Measurements from ENCODE around the gene GNB5. TPM values are rescaled to one million over a fixed set of nuclear protein-coding genes. Genes with fewer than 3 reads are reported as not detected.
A peak's percentile ranks its signal among the peaks of the same experiment; 100 is the strongest.

GNB5 gene
- total RNA-seq, 1 experiment from 2014 or later: 58.7 TPM

DNA sequence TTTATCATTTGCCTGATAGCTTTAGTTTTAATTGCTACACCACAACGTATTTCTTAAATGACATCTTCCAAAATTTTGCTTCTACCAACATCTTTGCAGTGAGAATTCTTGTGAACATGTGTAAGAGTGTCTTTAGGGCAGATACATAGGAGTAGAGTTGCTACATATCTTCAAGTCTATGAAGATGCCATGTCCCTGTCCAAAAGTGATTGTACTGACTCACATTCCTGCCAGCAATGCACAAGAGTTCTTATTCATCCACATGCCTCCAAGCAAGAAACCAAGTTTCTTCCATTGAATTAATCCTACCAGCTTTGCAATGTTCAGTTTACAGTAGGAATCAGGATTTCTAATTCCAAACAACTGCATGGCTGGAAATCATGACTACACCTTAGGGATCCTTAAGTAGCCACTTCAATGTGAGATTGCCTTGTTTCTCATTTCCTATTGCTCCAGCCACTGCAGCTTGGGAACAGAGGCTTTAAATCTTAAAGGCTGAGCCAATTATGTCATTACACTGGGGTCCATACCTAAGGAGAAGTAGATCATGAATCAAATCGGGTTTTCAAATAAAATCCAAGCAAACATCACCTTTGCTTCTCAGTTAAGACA, 123.1 kb downstream of the GNB5 start:
- CTCF ChIA-PET: no interaction called here
- Histone ChIP-seq H3K27ac (ENCODE audit: low read length) (no peak overlapping the region), H3K4me1 (ENCODE audit: control insufficient read depth, insufficient read depth, low read length) (peaks cover 15% of the 10 kb centered on the region; the same call in 1 of the 2 replicates), H3K4me3 (ENCODE audit: low read depth in 2 of 2, low read length in 2 of 2) (no peak overlapping the region), H3K36me3 (ENCODE audit: control insufficient read depth, insufficient read depth, low read length) (no peaks in the 10 kb centered on the region), H3K9me3 (ENCODE audit: control insufficient read depth, insufficient read depth, low read depth, low read length) (no peaks in the 10 kb centered on the region), H3K27me3 (ENCODE audit: control insufficient read depth, insufficient read depth, low read length) (no peaks in the 10 kb centered on the region)
- ATAC-seq: 0 out of 2 replicates have a peak, but pooled peaks have one; percentile 22
- no peak for TF ChIP-seq TCF7L2 (IDR thresholded peaks at IDR 0.05; ENCODE audit: low read depth, low read length)
- no peak for TF ChIP-seq SIN3A (IDR thresholded peaks at IDR 0.05; ENCODE audit: borderline replicate concordance, insufficient read depth, low read depth, low read length)
- TF ChIP-seq POLR2AphosphoS5 (IDR thresholded peaks at IDR 0.05; ENCODE audit: low read depth, low read length): no peak
- no peak for TF ChIP-seq CTCF (IDR thresholded peaks at IDR 0.05)
- TF ChIP-seq, protein P1, sequence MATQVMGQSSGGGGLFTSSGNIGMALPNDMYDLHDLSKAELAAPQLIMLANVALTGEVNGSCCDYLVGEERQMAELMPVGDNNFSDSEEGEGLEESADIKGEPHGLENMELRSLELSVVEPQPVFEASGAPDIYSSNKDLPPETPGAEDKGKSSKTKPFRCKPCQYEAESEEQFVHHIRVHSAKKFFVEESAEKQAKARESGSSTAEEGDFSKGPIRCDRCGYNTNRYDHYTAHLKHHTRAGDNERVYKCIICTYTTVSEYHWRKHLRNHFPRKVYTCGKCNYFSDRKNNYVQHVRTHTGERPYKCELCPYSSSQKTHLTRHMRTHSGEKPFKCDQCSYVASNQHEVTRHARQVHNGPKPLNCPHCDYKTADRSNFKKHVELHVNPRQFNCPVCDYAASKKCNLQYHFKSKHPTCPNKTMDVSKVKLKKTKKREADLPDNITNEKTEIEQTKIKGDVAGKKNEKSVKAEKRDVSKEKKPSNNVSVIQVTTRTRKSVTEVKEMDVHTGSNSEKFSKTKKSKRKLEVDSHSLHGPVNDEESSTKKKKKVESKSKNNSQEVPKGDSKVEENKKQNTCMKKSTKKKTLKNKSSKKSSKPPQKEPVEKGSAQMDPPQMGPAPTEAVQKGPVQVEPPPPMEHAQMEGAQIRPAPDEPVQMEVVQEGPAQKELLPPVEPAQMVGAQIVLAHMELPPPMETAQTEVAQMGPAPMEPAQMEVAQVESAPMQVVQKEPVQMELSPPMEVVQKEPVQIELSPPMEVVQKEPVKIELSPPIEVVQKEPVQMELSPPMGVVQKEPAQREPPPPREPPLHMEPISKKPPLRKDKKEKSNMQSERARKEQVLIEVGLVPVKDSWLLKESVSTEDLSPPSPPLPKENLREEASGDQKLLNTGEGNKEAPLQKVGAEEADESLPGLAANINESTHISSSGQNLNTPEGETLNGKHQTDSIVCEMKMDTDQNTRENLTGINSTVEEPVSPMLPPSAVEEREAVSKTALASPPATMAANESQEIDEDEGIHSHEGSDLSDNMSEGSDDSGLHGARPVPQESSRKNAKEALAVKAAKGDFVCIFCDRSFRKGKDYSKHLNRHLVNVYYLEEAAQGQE (IDR thresholded peaks at IDR 0.05; ENCODE audit: insufficient read depth in 1 of 2, low read depth in 2 of 2, low read length in 1 of 2): no peak
- DNase-seq (ENCODE audit: low read depth, low spot score): no peak
- in situ Hi-C loops (cut with HindIII; ENCODE audit: low pct_unique_long_range_greater_than_20kb, low sequenced_read_pairs) (no loop called here), intact Hi-C loops (cut with micrococcal nuclease; ENCODE audit: unreplicated experiment) (no loop called here)
- POLR2A ChIA-PET: no interaction called here
- no TSS peak for BruUV-seq (replicated peaks)

- Histone ChIP-seq H3K27ac (ENCODE audit: low read length) (no peak overlapping the region), H3K36me3 (ENCODE audit: control insufficient read depth, insufficient read depth, low read length) (no peaks in the 10 kb centered on the region), H3K4me3 (ENCODE audit: low read depth in 2 of 2, low read length in 2 of 2) (no peak overlapping the region), H3K27me3 (ENCODE audit: control insufficient read depth, insufficient read depth, low read length) (no peaks in the 10 kb centered on the region), H3K9me3 (ENCODE audit: control insufficient read depth, insufficient read depth, low read depth, low read length) (no peaks in the 10 kb centered on the region), H3K4me1 (ENCODE audit: control insufficient read depth, insufficient read depth, low read length) (peaks cover 15% of the 10 kb centered on the region; the same call in 1 of the 2 replicates)
- in situ Hi-C loops (cut with HindIII; ENCODE audit: low pct_unique_long_range_greater_than_20kb, low sequenced_read_pairs) (no loop called here), intact Hi-C loops (cut with micrococcal nuclease; ENCODE audit: unreplicated experiment) (no loop called here)
- BruUV-seq (replicated peaks): no TSS peak
- ATAC-seq: 0 out of 2 replicates have a peak, but pooled peaks have one; percentile 31
- ChIA-PET POLR2A (no interaction called here), CTCF (interaction anchor here (1.4 kb wide), 1 partner anchor 11 kb away, joined by 4 read pairs; no protein-coding TSS in a partner anchor)
- DNase-seq (ENCODE audit: low read depth, low spot score): no peak
- peak; percentile 47; the same call in 1 of the 2 replicates for TF ChIP-seq TCF7L2 (IDR thresholded peaks at IDR 0.05; ENCODE audit: low read depth, low read length)
- TF ChIP-seq, protein P1 (IDR thresholded peaks at IDR 0.05; ENCODE audit: insufficient read depth in 1 of 2, low read depth in 2 of 2, low read length in 1 of 2): no peak
Measured at GRCh38 chr15:52067545-52067926, 123.7 kb downstream of the GNB5 start.

Measured in Panc1 (cell line).